Measurements from ENCODE around the gene PZP.
"Not testable (repeated sequence)": the region's sequence is repeated elsewhere in the genome, so short reads cannot be mapped to it uniquely, and the experiment has no call there.

The PZP gene

DNA sequence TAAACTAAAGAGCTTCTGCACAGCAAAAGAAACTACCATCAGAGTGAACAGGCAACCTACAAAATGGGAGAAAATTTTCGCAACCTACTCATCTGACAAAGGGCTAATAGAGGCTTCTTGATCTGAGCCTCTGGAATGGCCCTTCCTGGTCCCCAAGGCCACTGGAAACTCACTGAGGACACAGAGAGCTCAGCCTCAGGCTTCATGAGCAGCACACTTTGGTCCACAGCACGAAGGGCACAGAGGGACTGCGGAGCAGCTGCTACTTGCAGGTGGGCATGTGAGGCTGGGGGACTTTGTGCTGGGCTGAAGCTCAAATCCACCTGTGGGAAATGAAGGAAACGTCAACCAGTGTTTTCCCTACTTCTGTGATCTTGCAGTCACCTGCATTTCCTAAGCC, 27.4 kb downstream of the PZP start:
- TF ChIP-seq, protein P1, sequence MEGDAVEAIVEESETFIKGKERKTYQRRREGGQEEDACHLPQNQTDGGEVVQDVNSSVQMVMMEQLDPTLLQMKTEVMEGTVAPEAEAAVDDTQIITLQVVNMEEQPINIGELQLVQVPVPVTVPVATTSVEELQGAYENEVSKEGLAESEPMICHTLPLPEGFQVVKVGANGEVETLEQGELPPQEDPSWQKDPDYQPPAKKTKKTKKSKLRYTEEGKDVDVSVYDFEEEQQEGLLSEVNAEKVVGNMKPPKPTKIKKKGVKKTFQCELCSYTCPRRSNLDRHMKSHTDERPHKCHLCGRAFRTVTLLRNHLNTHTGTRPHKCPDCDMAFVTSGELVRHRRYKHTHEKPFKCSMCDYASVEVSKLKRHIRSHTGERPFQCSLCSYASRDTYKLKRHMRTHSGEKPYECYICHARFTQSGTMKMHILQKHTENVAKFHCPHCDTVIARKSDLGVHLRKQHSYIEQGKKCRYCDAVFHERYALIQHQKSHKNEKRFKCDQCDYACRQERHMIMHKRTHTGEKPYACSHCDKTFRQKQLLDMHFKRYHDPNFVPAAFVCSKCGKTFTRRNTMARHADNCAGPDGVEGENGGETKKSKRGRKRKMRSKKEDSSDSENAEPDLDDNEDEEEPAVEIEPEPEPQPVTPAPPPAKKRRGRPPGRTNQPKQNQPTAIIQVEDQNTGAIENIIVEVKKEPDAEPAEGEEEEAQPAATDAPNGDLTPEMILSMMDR (IDR thresholded peaks at IDR 0.05; ENCODE audit: extremely low read depth, missing control alignments) = no peak
- DNase-seq (ENCODE audit: low spot score) = no peak

DNA sequence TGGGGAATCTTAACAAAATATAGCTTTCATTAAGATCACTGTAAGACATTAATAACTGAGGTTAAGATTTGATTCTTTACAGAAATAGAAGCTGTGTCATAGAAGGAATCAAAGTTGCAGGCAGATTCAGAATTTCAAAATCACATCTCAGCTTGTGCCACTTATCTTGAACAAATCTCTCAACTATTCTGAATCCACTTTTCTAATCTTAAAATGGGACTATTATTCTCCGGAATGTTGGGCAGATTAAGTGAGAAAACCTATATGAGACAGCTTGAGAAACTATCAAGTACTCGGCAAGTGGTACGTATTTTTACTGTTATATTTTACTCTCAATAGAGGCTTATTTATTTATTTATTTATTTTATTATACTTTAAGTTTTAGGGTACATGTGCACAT, 28.4 kb downstream of the PZP start:
- TF ChIP-seq, protein P1 (IDR thresholded peaks at IDR 0.05; ENCODE audit: extremely low read depth, missing control alignments) = no peak
- DNase-seq (ENCODE audit: low spot score) = no peak

GRCh38 chr12:9169979-9170634, 38.1 kb downstream of the PZP start:
- TF ChIP-seq, protein P1 (IDR thresholded peaks at IDR 0.05; ENCODE audit: extremely low read depth, missing control alignments) = no peak
- no peak for DNase-seq (ENCODE audit: low spot score)

DNA sequence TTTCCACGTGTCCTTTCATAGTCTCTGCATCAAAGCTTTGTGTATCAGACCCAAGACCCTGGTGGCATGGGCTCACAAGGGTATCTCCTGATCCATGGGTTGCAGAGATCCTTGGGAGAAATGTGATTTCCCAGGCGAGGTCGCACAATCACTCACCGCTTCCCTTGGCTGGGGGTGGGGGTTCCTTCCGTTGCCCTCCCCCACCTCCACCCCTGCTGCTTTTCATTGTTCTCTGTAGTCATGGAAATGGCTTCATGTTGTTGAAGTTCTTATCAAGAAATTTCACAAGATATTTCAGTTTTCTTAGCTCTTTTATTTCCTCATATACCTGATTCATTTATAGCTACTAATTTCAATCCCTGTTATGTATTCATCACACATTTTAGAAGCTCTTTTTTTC, 40.9 kb downstream of the PZP start:
- DNase-seq (ENCODE audit: low spot score) = not testable (repeated sequence)

- TF ChIP-seq, protein P1 (IDR thresholded peaks at IDR 0.05; ENCODE audit: extremely low read depth, missing control alignments) = no peak
- DNase-seq (ENCODE audit: low spot score) = no peak
These were observed 44.8 kb downstream of the PZP start for GRCh38 chr12:9163392-9163791.

- DNase-seq (ENCODE audit: low spot score) = no peak
- TF ChIP-seq, protein P1 (IDR thresholded peaks at IDR 0.05; ENCODE audit: extremely low read depth, missing control alignments) = no peak
These were observed 52.1 kb downstream of the PZP start for GRCh38 chr12:9156119-9156518.

GRCh38 chr12:9149372-9149771, 58.8 kb downstream of the PZP start:
- DNase-seq (ENCODE audit: low spot score) = no peak
- TF ChIP-seq, protein P1 (IDR thresholded peaks at IDR 0.05; ENCODE audit: extremely low read depth, missing control alignments) = no peak

DNA sequence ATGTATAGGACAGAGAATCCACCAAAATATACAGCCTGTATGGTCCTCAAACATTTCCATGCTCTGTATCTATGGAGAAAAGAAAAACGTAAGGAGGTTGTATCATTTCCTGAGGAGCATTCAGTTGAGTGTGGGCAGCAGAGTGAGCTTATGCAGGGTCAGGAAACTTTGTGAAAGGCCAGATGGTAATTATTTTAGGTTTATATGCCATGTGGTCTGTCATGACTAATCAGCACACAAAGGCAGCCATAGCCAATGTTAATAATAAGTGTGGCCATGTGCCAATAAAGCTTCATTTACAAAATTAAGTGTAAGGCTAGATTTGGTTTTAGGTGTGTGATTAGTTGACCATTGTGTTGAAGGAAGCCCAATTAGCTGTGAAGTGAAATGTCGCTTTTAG, 59.3 kb downstream of the PZP start:
- DNase-seq (ENCODE audit: low spot score) = no peak
- TF ChIP-seq, protein P1 (IDR thresholded peaks at IDR 0.05; ENCODE audit: extremely low read depth, missing control alignments) = no peak

Measured in GM20000 (cell line).